ENCODE measurements around the gene NEK5.

DNA sequence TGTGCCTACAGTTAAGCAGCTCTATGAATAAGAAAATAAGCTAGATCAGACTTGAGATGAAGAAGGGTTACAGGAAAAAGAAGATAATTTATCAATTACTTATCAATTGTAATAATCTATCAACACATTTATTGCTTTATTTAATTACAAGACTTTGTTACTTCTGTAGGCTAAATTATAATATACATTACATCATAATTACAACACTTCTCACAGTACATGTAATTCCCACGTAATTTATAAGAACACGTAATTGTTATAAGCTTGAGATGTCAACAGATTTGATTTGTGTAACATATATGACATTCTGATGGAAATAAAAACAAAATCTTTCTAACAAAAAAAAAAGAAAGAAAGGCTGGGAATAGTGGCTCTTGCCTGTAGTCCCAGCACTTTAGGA, 36.8 kb downstream of the NEK5 start:
- TF ChIP-seq CTCF (IDR thresholded peaks at IDR 0.05) (no peak), POLR2A (IDR thresholded peaks at IDR 0.05) (no peak)
